B cell (primary cell): ENCODE results near the gene DAB2IP. TPM values are rescaled to one million over a fixed set of nuclear protein-coding genes. Genes with fewer than 3 reads are reported as not detected.

Experiments used
- ATAC-seq: fragments of 200-7000 bp; cut with Tn5 transposase; one replicate; pipeline ENCODE4 v1.10.0; 2021; ENCODE audit warnings: low read depth, mild to moderate bottlenecking, moderate number of reproducible peaks, moderate library complexity
- CTCF ChIA-PET: fragments of 350-600 bp; sonication (Branson Sonifier 250); formaldehyde crosslinking; loops from one replicate; lab custom pipeline; 2021; ENCODE audit warnings: antibody characterized with exemption, inconsistent platforms; lab: Charles Lee
- POLR2A ChIA-PET: fragments of 350-600 bp; sonication (Branson Sonifier 250); formaldehyde crosslinking; loops from one replicate; lab custom pipeline; 2021; ENCODE audit warnings: antibody characterized with exemption; lab: Charles Lee
- DNase-seq: peaks from one replicate; pipeline ENCODE4 v3.0.0; 2013
- H2AFZ ChIP-seq: 2 replicates; pipeline ENCODE4 v1.6.1; 2012; ENCODE audit warnings: mild to moderate bottlenecking, low read depth, low read length; ENCODE audit not compliant: insufficient read depth, poor library complexity, severe bottlenecking
- H3K27ac ChIP-seq, 2 donors: 1 replicate in 1 of 2; 2 replicates in 1 of 2; pipeline ENCODE4 v1.5.1; 2012 to 2013; ENCODE audit warnings: low read length in 2 of 2, mild to moderate bottlenecking in 2 of 2, moderate library complexity in 1 of 2
- H3K27me3 ChIP-seq, 4 experiments: fragments of 200-600 bp in 1 of 4; sonication (generic) in 1 of 4; replicated peaks in 1 of 4; 1 replicate in 2 of 4; 2 replicates in 2 of 4; pipeline versions ENCODE4 v1.6.1 to v1.7.0; 2013 to 2016; ENCODE audit warnings: low read length in 3 of 4, mild to moderate bottlenecking in 2 of 4, mixed read lengths in 1 of 4, moderate library complexity in 1 of 4; ENCODE audit not compliant: insufficient read depth in 4 of 4, control insufficient read depth in 3 of 4; ENCODE audit errors: control extremely low read depth in 1 of 4
- H3K36me3 ChIP-seq, 2 experiments: replicated peaks in 1 of 2; 1 replicate in 1 of 2; 2 replicates in 1 of 2; pipeline versions ENCODE4 v1.6.1 to v1.7.1; 2013; ENCODE audit warnings: low read length in 1 of 2; ENCODE audit not compliant: insufficient read depth in 2 of 2, control insufficient read depth in 1 of 2; ENCODE audit errors: control extremely low read depth in 1 of 2, extremely low read depth in 1 of 2
- H3K4me1 ChIP-seq, 2 donors: fragments of 200-600 bp in 1 of 2; sonication (generic) in 1 of 2; 1 replicate in 1 of 2; 2 replicates in 1 of 2; pipeline versions ENCODE4 v1.5.1 to v1.6.1; 2013 to 2017; ENCODE audit warnings: low read length in 2 of 2; ENCODE audit not compliant: control insufficient read depth in 2 of 2, insufficient read depth in 2 of 2
- H3K4me2 ChIP-seq: replicated peaks from 2 replicates; pipeline ENCODE3; 2012; ENCODE audit warnings: mild to moderate bottlenecking, low read depth, low read length; ENCODE audit not compliant: poor library complexity, severe bottlenecking
- H3K4me3 ChIP-seq, 5 experiments: fragments of 200-600 bp in 1 of 5; sonication (generic) in 1 of 5; 1 replicate in 3 of 5; 2 replicates in 2 of 5; pipeline versions ENCODE4 v1.5.1 to v1.7.0; 2011 to 2016; ENCODE audit warnings: low read length in 4 of 5, mild to moderate bottlenecking in 4 of 5, low read depth in 2 of 5, control low read depth in 1 of 5, moderate library complexity in 1 of 5; ENCODE audit not compliant: insufficient read depth in 1 of 5; ENCODE audit errors: control extremely low read depth in 1 of 5, extremely low read depth in 1 of 5
- H3K79me2 ChIP-seq: fragments of 200-600 bp; sonication (generic); one replicate; pipeline ENCODE4 v1.6.0; 2016; ENCODE audit warnings: low read length; ENCODE audit not compliant: control insufficient read depth, insufficient read depth
- H3K9ac ChIP-seq: fragments of 200-600 bp; sonication (generic); 2 replicates; pipeline ENCODE4 v1.6.1; 2017; ENCODE audit warnings: mild to moderate bottlenecking, low read length, moderate library complexity
- H3K9me3 ChIP-seq, 3 donors: one replicate each; pipeline versions ENCODE4 v1.6.1 to v1.7.1; 2013; ENCODE audit warnings: low read length in 2 of 3; ENCODE audit not compliant: control insufficient read depth in 2 of 3, insufficient read depth in 1 of 3; ENCODE audit errors: control extremely low read depth in 1 of 3
- H4K20me1 ChIP-seq: 2 replicates; pipeline ENCODE4 v1.6.0; 2012; ENCODE audit warnings: mild to moderate bottlenecking, low read length; ENCODE audit not compliant: insufficient read depth, control insufficient read depth, poor library complexity, severe bottlenecking
- H3K27ac Mint-ChIP-seq: one replicate; pipeline ENCODE4 v1.8.0; 2021; ENCODE audit warnings: mixed read lengths
- H3K27me3 Mint-ChIP-seq: one replicate; pipeline ENCODE4 v1.8.0; 2021; ENCODE audit warnings: mixed read lengths
- H3K4me1 Mint-ChIP-seq: one replicate; pipeline ENCODE4 v1.8.0; 2021; ENCODE audit warnings: mixed read lengths
- H3K4me3 Mint-ChIP-seq: one replicate; pipeline ENCODE4 v1.8.0; 2021; ENCODE audit warnings: mixed read lengths
- H3K9me3 Mint-ChIP-seq: one replicate; pipeline ENCODE4 v1.8.0; 2022; ENCODE audit warnings: mixed read lengths; ENCODE audit not compliant: insufficient read depth
- EZH2 ChIP-seq: IDR thresholded peaks from 2 replicates; pipeline ENCODE4 v1.6.1; 2012; ENCODE audit warnings: borderline replicate concordance, low read depth, mild to moderate bottlenecking, moderate library complexity, low read length; ENCODE audit not compliant: insufficient read depth, poor library complexity, severe bottlenecking
- WGBS: methylation state at CpG from one replicate; pipeline ENCODE4 v1.1.5; 2013; ENCODE audit warnings: missing lambda C conversion rate; ENCODE audit not compliant: insufficient coverage; 5-methylcytosine and 5-hydroxymethylcytosine counted together
- intact Hi-C: fragments of 100-400 bp; cut with micrococcal nuclease; formaldehyde crosslinking; loops from one replicate; pipeline ENCODE4 v1.10.0; 2022
- polyA plus RNA-seq: library from polyadenylated mRNA; depleted of rRNA; stranded (reverse); fragments of >200 nt; gene quantifications from 2 replicates; pipeline ENCODE4 v1.2.3, GENCODE V29; 2012
- total RNA-seq, 2 donors: library from RNA; stranded (reverse); fragments of 120-200 nt in 1 of 2; gene quantifications; 1 replicate in 1 of 2; 2 replicates in 1 of 2; pipeline versions ENCODE4 v1.2.3 to v1.2.4, GENCODE V29; 2013 to 2022
- TF ChIP-seq, protein P1 (sequence below): fragments of 200-600 bp; IDR thresholded peaks from one replicate; pipeline ENCODE4 v1.8.0; 2022; ENCODE audit warnings: antibody characterized with exemption, mild to moderate bottlenecking

DAB2IP gene
- total and polyA plus RNA-seq, 2 donors (not counting 1 experiment from before 2014, with no cell fraction given), result 1.1 to 3.9 TPM

DNA sequence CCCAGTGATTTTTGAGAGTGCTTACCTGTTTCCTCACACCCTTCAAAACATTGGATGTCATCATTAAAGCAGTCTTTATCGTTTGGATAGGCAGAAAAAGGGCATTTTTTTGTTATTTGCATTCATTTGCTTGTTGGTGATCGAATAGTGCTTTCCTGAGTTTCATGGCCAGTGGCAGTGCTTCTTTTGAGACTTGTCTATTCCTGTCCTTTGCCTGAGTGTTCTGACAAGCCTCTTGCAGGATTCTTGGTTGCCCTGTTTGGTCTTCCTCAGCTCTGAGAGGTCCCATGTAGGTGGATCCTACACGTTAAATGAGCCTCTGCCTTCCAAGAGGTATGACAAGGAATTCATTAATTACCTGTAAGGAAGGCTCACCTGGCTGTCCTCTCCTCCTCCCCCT, 52.8 kb downstream of the DAB2IP start:
- Mint-ChIP-seq H3K4me3 (no peak overlapping the region), H3K27me3 (peaks cover 17% of the 10 kb centered on the region), H3K4me1 (peaks cover 34% of the 10 kb centered on the region), H3K27ac (no peak overlapping the region), H3K9me3 (no peaks in the 10 kb centered on the region)
- peaks cover 24 to 30% of the 10 kb centered on the region in 2 donors for H3K4me1 ChIP-seq
- H2AFZ ChIP-seq, result no peak overlapping the region
- H3K27me3 ChIP-seq, result peaks cover 0 to 25% (median 10%) of the 10 kb centered on the region in 4 experiments
- no peak overlapping the region for H3K4me3 ChIP-seq
- no peak overlapping the region for H3K27ac ChIP-seq
- DNase-seq, result no peak
- POLR2A ChIA-PET, result no interaction called here
- CTCF ChIA-PET, result no interaction called here
- H4K20me1 ChIP-seq, result no peaks in the 10 kb centered on the region
- H3K9ac ChIP-seq, result no peak overlapping the region
- ATAC-seq, result no peak
- 87% methylated on average over 1 of the region's 3 CpGs for WGBS
- intact Hi-C loops, result loop anchor here (5.0 kb wide), 1 partner anchor 388 kb away; the partner anchor contains the start of gene TTLL11
- no peak for TF ChIP-seq EZH2
- H3K79me2 ChIP-seq, result no peaks in the 10 kb centered on the region
- no peak overlapping the region for H3K4me2 ChIP-seq
- H3K9me3 ChIP-seq, result peaks cover 0 to 5% (median 0%) of the 10 kb centered on the region in 3 donors
- no peaks in the 10 kb centered on the region for H3K36me3 ChIP-seq

- Mint-ChIP-seq H3K4me1 (peaks cover 21% of the 10 kb centered on the region), H3K27ac (no peak overlapping the region), H3K27me3 (peaks cover 17% of the 10 kb centered on the region), H3K9me3 (no peaks in the 10 kb centered on the region), H3K4me3 (no peak overlapping the region)
- H3K4me1 ChIP-seq, result peaks cover 9 to 12% of the 10 kb centered on the region in 2 donors
- H2AFZ ChIP-seq, result no peak overlapping the region
- DNase-seq (no peak), ATAC-seq (no peak)
- no peaks in the 10 kb centered on the region for H3K36me3 ChIP-seq
- ChIA-PET POLR2A (no interaction called here), CTCF (no interaction called here)
- H3K9ac ChIP-seq, result no peak overlapping the region
- H3K27ac ChIP-seq, result no peak overlapping the region
- H3K9me3 ChIP-seq, result no peaks in the 10 kb centered on the region
- 100% methylated on average over 3 of the region's 8 CpGs for WGBS
- intact Hi-C loops, result no loop called here
- TF ChIP-seq EZH2, result no peak
- TF ChIP-seq, protein P1, sequence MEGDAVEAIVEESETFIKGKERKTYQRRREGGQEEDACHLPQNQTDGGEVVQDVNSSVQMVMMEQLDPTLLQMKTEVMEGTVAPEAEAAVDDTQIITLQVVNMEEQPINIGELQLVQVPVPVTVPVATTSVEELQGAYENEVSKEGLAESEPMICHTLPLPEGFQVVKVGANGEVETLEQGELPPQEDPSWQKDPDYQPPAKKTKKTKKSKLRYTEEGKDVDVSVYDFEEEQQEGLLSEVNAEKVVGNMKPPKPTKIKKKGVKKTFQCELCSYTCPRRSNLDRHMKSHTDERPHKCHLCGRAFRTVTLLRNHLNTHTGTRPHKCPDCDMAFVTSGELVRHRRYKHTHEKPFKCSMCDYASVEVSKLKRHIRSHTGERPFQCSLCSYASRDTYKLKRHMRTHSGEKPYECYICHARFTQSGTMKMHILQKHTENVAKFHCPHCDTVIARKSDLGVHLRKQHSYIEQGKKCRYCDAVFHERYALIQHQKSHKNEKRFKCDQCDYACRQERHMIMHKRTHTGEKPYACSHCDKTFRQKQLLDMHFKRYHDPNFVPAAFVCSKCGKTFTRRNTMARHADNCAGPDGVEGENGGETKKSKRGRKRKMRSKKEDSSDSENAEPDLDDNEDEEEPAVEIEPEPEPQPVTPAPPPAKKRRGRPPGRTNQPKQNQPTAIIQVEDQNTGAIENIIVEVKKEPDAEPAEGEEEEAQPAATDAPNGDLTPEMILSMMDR, result no peak
- H4K20me1 ChIP-seq, result no peaks in the 10 kb centered on the region
- H3K4me3 ChIP-seq, result no peak overlapping the region
- no peak overlapping the region for H3K4me2 ChIP-seq
- no peaks in the 10 kb centered on the region for H3K79me2 ChIP-seq
- H3K27me3 ChIP-seq, result peaks cover 0 to 6% (median 1%) of the 10 kb centered on the region in 4 experiments
These were observed 54.8 kb downstream of the DAB2IP start for GRCh38 chr9:121706149-121706750.
